Ovary (tissue), 3 donors: ENCODE measurements around the gene WDR7.

Experiments
- CTCF ChIP-seq, 3 donors: fragments of 450-650 bp in 2 of 3; fragments of 200-600 bp in 1 of 3; IDR thresholded peaks; one replicate each; pipeline versions ENCODE4 v1.5.1 to v1.8.0; 2016 to 2022; ENCODE audit warnings: antibody characterized with exemption in 3 of 3, mild to moderate bottlenecking in 1 of 3
- POLR2A ChIP-seq: fragments of 450-650 bp; IDR thresholded peaks from one replicate; pipeline ENCODE4 v1.6.1; 2017; ENCODE audit warnings: antibody characterized with exemption, mild to moderate bottlenecking, moderate library complexity
- donor health status: DM: no; HTN: no; CAD: no.

DNA sequence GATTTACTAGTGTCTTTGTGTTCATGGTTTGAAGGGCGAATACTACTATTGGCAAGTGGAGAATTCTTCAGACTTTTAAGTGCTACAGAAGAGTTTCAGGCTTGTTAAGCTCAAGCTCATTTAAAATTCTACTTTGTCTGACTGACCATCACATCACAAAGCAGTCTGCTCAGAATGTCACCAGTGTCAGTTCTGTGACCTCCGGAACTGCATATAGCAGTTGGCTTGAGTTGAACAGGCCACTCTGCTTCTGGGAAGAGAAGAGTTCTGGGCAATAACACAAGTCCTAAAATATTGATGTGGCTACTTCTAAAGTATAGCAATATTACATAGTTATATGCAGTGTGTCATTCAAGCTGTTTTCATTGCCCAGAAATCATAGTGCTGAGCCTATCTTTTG is 250.8 kb downstream of the WDR7 start:
- TF ChIP-seq CTCF (IDR thresholded peaks at IDR 0.05) (no peak), POLR2A (no peak)
